ENCODE results near the gene CLMP. TPM values are rescaled to one million over a fixed set of nuclear protein-coding genes. Genes with fewer than 3 reads are reported as not detected.

The CLMP gene
- total and polyA plus RNA-seq, 2 donors (not counting 3 experiments of a cell fraction or from before 2014, with no cell fraction given), result 0.03 to 0.18 TPM

DNA sequence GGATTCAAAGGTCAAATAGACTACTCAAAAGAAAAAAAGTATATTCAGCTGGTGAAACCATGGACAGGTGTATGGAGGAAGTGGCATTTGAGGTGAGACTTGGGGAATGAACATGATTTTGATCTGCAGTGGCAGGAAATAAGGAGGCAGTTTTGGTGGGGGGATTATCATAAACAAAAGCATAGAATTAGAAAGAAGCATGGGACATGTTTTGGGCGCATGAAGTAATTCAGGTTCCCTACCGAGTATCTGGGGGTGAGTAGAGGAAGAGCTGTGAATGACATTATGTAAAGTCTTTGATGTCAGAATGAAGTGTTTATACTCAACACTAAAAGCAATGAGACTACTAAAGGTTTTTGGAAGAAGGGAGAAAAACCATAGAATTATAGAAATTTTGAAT lies 3.1 kb downstream of the CLMP start:
- no peak overlapping the region for H3K9ac ChIP-seq (replicated peaks; ENCODE audit: extremely low read depth, insufficient read depth, low read length)
- peaks cover 0 to 15% of the 10 kb centered on the region in 2 experiments for H3K27me3 ChIP-seq (ENCODE audit: control insufficient read depth in 2 of 2, insufficient read depth in 2 of 2, low read length in 2 of 2)
- no peak for FAIRE-seq
- ChIA-PET CTCF (interaction anchor here (1.3 to 1.9 kb wide), 2 partner anchors 18 to 55 kb away, joined by 5 to 7 read pairs; no protein-coding TSS in a partner anchor), POLR2A (no interaction called here)
- no peaks in the 10 kb centered on the region for H3K79me2 ChIP-seq (ENCODE audit: control insufficient read depth, insufficient read depth, low read length)
- H3K4me2 ChIP-seq (ENCODE audit: insufficient read depth, low read length), result no peak overlapping the region
- H4K20me1 ChIP-seq (replicated peaks; ENCODE audit: control insufficient read depth, extremely low read depth, insufficient read depth, low read length), result no peaks in the 10 kb centered on the region
- no peak for TF ChIP-seq FOS (IDR thresholded peaks at IDR 0.05; ENCODE audit: borderline replicate concordance, insufficient read depth, low read length)
- no peak for TF ChIP-seq EZH2 (IDR thresholded peaks at IDR 0.05; ENCODE audit: borderline replicate concordance, low read depth, low read length, severe bottlenecking)
- TF ChIP-seq JUN (IDR thresholded peaks at IDR 0.05; ENCODE audit: borderline replicate concordance, insufficient read depth, insufficient read length, low read depth), result no peak
- TF ChIP-seq POLR2AphosphoS5 (IDR thresholded peaks at IDR 0.05; ENCODE audit: insufficient read depth, low read depth, low read length), result no peak
- TF ChIP-seq MYC (IDR thresholded peaks at IDR 0.05; ENCODE audit: low read depth, low read length), result no peak
- TF ChIP-seq, protein P1, sequence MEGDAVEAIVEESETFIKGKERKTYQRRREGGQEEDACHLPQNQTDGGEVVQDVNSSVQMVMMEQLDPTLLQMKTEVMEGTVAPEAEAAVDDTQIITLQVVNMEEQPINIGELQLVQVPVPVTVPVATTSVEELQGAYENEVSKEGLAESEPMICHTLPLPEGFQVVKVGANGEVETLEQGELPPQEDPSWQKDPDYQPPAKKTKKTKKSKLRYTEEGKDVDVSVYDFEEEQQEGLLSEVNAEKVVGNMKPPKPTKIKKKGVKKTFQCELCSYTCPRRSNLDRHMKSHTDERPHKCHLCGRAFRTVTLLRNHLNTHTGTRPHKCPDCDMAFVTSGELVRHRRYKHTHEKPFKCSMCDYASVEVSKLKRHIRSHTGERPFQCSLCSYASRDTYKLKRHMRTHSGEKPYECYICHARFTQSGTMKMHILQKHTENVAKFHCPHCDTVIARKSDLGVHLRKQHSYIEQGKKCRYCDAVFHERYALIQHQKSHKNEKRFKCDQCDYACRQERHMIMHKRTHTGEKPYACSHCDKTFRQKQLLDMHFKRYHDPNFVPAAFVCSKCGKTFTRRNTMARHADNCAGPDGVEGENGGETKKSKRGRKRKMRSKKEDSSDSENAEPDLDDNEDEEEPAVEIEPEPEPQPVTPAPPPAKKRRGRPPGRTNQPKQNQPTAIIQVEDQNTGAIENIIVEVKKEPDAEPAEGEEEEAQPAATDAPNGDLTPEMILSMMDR (IDR thresholded peaks at IDR 0.05; ENCODE audit: extremely low read depth in 1 of 2, insufficient read depth in 1 of 2, low read depth in 1 of 2, low read length in 2 of 2), result no peak
- TF ChIP-seq GATA2 (IDR thresholded peaks at IDR 0.05; ENCODE audit: insufficient read depth, insufficient read length, low read depth, low read length), result no peak
- TF ChIP-seq POLR2A (IDR thresholded peaks at IDR 0.05; ENCODE audit: low read depth, low read length), result no peak
- TF ChIP-seq, protein P2, sequence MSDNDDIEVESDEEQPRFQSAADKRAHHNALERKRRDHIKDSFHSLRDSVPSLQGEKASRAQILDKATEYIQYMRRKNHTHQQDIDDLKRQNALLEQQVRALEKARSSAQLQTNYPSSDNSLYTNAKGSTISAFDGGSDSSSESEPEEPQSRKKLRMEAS (IDR thresholded peaks at IDR 0.05; ENCODE audit: insufficient read depth, insufficient read length), result no peak
- no TSS peak for BruUV-seq (replicated peaks)
- no peak overlapping the region for H3K27ac ChIP-seq (ENCODE audit: insufficient read depth, low read depth, low read length)
- peaks cover 19% of the 10 kb centered on the region for H3K4me1 ChIP-seq (ENCODE audit: control insufficient read depth, extremely low read depth, insufficient read depth, low read length)
- H3K9me3 ChIP-seq (replicated peaks; ENCODE audit: control insufficient read depth, insufficient read depth, low read length), result no peaks in the 10 kb centered on the region
- no peaks in the 10 kb centered on the region for H3K9me1 ChIP-seq (replicated peaks; ENCODE audit: control insufficient read depth, extremely low read depth, insufficient read depth, low read length)
- dilution Hi-C loops (cut with MboI; ENCODE audit: extremely low pct_ligation_motif_present, low sequenced_read_pairs), result no loop called here
- no peak overlapping the region for H2AFZ ChIP-seq (ENCODE audit: low read depth, low read length)
- H3K36me3 ChIP-seq (ENCODE audit: control insufficient read depth in 2 of 2, extremely low read depth in 1 of 2, insufficient read depth in 2 of 2, low read length in 2 of 2), result no peaks in the 10 kb centered on the region
- no peak overlapping the region for H3K4me3 ChIP-seq (replicated peaks in 1 of 3; ENCODE audit: insufficient read depth in 1 of 3, low read depth in 1 of 3, low read length in 3 of 3)
- no peak for DNase-seq (ENCODE audit: low read depth, low spot score)
- intact Hi-C loops (cut with micrococcal nuclease), result no loop called here
